Erythroblast (primary cell): ENCODE measurements around the gene UCN2.
A peak's percentile ranks its signal among the peaks of the same experiment; 100 is the strongest.

ENCODE experiments used
- DNase-seq, 2 experiments: peaks; one replicate each; lab custom pipeline; 2025; lab: John Stamatoyannopoulos, UW
- GATA1 ChIP-seq: IDR thresholded peaks from 2 replicates; pipeline ENCODE4 v1.6.1; 2011; ENCODE audit warnings: low read depth, mild to moderate bottlenecking, control low read depth, low read length, moderate library complexity
- POLR2A ChIP-seq: IDR thresholded peaks from 2 replicates; pipeline ENCODE4 v1.6.1; 2011; ENCODE audit warnings: mild to moderate bottlenecking, low read length

The UCN2 gene

DNA sequence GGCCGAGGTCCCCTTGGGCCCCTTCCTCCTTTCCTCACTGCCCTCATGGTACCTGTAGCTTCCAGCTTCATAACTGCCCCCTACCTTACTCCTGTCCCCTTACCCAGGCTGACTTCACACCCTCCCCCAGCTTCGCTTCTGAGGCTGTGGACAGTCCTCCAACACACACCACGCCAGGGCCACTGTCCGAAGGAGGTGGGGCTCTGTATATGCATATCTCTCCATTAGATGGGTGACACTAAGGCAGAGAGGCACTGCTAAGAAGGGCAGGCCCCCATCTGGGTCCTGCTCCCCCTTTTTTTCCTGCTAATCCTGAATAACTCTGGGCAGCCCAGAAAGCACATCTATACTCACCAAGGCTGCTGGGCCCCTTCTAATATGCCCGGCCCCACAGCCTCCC is 32.6 kb upstream of the UCN2 start:
- DNase-seq = no peak
- no peak for TF ChIP-seq POLR2A
- no peak for TF ChIP-seq GATA1

DNA sequence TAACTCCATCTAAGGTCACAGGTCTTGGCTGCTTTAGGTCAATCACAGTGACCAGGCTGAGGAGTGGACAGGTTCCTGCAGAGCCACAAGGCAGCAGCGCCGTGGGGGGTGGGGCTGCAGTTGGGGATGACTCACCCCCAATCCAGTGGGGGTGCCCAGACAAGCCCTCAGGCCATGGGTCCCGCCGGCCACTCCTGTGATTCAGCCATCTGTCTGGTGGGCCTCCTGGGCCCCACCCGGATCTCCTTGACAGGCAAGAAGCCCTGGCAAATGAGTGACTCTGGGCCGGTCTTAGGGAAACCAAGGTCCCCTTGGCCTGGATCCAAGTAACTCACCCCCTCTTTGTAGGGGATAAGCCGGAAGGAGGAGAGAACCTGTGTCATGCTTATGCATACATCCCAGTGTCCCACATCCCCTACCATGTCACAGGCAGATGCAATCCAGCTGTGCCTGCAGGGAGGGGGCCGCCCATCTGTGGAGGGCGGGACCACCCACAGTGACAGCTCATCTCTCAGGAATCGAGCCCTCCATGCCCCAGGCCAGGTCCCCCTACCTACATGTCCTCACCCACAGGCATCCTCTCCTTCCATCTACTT is 32.0 kb upstream of the UCN2 start:
- peak; percentile 23 to 58 for DNase-seq
- no peak for TF ChIP-seq GATA1
- TF ChIP-seq POLR2A = no peak

DNA sequence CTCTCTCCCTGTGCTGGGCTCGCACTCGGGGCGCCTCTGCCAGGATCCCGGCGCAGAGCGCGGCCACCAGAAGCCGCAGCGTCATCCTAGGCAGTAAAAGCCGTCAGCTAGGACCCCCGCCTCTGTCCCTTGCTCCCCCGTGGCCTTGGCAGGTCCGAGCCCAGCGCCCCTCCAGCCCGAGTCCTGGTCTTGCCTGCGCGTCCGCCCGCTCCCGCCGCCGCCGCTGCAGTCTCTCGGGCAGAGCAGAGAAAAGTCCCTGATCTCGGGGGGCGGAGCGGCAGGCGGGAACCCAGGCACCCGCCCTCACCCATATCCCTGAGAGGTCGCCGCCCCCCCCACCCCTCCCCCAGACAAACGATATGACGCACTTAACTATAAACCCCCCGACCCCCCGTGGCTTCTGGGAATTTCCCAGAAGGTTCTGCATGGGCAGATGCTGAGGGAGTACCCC is 31.5 kb upstream of the UCN2 start, which contains the start of gene COL7A1:
Gene COL7A1 (minus strand): TSS at position 255 of the 451 bp plus-strand sequence. CDS start 170 bp downstream, at position 85.
- DNase-seq = no peak

DNA sequence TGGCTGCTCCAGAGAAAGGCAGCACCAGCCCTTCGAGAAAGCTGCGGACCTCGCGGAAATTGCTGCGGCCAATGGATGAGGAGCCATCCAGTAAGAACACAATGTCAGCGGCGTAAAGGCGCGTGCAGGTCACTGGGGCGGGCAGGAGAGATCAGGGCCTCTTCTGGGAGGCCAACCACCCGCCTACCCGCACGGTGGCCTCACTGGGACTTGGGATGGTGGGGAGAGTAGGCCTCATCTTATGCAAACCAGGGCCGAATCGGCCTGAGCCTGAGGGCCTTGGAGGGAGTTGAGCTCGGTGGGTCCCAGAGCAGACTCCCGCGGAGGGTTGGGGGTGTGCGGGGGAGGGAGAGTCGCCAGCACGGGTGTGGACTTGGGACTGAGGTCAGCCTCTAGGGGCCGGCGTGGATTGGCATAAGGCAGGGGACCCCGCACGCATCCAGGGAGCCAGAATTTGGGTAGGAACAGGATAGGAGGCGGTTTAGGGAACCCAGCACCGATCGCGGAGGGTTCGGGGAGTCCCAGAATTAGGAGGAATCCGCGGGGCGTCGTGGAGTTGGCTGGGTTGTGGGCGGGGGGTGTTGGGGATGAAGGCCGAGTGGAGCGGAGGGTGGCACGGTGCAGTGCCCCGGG is 31.0 kb upstream of the UCN2 start:
- TF ChIP-seq GATA1 = no peak
- TF ChIP-seq POLR2A = no peak
- DNase-seq = no peak

More for the DNA sequence above, 31.5 kb upstream of the UCN2 start, which contains the start of gene COL7A1:
- TF ChIP-seq GATA1 (no peak), POLR2A (no peak)

DNA sequence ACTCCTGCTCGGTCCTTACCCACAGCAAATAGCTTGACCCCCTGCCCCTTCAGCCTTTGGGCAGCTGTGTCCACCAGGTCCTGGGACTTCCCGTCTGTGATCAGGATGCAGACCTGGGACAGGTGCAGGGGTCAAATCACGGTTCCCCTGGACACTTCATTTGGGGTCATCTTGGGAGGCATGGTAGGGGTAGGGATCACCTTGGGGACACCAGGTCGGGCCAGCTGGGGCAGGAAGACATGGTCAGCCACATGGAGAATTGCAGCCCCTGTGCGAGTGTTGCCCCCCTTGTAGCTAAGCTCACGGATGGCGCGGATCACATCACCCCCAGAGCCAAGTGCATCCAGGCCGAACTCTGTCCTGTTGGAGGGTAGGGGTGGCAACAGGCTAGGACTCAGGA is 29.8 kb upstream of the UCN2 start:
- DNase-seq = no peak
- TF ChIP-seq GATA1 (no peak), POLR2A (no peak)

DNA sequence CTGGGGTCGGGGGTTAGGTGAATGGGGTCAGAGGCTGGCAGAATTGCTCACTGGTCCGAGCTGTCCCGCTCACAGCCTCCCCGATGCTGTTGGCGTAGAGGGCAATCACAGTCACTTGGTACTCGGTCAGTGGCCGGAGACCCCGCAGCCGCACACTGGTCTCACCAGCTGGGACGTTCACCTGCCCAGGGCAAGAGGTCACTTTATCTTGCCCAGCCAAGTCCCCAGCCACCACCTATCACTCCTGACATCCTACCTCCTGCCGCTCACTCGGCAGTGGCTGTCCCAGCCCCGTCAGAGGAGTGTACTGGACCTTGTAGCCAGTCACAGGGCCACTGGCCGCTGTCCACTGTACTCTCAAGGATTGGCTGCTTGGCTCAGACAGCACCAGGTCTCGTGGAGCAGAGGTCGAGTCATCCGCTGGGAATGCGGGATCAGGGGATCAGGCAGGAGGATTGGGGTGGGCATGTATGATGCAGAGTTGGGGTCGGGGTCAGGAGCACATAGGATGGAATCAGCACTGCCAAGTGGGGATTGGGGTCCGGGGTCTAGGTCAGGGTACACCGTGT is 29.0 kb upstream of the UCN2 start:
- TF ChIP-seq POLR2A (no peak), GATA1 (no peak)
- DNase-seq = no peak

DNA sequence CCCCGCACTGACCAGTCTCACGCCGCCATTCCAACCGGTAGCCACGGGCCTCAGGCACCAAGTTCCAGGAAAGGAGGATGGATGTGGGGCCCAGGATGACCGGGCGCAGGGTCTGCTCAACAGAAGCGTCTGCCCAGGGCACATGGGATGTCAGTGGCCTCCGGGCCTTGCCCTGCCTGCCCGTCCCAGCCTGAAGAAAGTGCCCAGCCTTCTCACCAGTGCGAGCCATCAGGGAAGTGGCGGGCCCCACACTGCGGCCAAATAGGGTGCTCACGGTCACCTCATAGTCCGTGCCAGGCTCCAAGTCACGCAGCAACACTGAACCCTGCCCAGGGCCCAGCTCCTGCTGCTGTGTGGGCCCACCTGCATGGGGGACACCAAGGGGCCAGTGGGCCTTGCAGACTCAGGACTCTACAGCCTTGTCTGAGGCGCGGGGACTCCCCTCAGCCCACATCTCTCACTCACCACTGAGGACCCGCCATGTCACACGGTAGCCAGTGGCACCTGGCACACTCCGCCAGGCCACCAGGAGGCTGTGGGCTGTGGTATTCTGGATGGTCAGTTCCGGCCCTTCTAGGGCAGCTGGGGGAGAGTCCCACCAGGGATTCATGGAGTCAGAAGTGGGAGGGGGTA is 28.4 kb upstream of the UCN2 start:
- no peak for TF ChIP-seq POLR2A
- no peak for TF ChIP-seq GATA1
- DNase-seq = no peak

DNA sequence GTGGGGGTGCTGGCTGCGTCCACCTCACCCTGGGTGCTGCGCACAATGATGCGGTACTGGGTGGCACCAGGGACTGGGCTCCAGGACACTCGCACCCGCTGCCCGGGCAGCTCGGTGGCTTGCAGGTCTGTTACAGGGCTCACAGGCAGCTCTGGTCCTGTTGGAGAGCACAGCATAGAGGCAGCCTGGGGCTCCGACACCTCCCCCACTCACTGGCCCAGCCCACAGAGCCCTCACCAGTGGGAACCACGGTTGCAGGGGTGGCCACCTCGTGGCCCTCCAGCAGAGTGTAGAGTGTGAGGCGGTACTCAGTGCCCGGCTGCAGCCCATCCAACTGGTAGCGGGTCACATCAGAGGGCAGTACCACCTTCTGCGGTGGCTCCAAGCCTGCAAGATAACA is 27.9 kb upstream of the UCN2 start:
- no peak for DNase-seq
- TF ChIP-seq POLR2A = no peak
- no peak for TF ChIP-seq GATA1

DNA sequence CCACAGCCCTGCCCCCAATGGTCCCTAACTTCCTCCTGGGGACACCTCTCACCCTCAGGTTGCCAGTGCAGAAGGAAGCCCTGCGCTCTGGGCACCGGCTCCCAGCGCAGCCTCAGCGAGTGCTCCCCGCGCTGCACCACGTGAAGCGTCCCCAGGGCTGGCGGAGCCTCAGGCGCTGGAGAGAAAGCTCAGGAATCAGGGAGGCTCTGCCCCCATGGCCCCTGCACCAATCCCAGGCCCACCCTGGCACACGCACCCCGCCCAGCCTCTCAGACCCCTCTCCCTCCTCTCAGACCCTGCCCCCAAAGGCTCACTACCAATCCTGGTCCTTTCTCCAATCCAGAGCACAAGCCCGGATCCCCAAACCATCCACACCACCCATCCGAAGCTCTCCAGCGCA is 24.6 kb upstream of the UCN2 start:
- DNase-seq = no peak
- TF ChIP-seq GATA1 (no peak), POLR2A (no peak)

DNA sequence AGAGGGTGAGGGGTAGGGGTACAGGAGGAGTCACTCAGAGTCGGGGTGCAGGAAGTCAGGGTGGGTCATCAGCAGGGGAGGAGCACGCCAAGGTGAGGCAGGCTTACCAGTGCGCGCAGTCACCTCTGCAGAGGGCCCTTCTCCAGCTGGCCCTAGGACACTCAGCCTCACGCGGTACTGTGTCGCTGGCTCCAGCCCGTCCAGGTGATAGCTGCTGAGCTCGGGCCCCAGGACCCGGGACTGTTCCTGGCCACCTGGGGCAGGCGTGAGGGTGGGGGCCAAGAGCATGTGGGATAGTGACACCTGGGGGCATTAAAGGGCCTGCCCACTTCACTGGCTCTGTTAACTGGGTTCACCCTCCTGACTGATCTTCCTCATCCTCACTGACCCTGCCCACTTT is 24.1 kb upstream of the UCN2 start:
- DNase-seq = no peak
- TF ChIP-seq GATA1 (no peak), POLR2A (no peak)

DNA sequence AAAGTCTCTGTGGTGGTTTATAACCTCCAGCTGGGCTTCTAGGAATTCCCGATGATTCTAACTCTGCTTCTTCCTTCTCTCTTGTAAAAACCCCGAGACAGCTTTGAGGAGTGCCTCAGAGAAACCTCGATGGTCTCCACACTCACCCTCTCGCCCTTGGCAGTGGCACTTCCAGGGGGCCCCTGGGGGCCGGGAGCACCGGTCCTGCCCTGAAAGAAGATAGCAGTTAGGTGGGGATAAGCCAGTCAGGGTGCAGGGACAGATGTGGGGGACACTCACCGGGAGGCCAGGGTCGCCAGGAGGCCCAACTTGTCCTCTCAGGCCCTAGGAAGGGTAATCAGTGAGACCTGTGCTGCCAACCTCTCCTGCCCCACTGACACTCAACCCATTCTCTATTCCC is 21.8 kb upstream of the UCN2 start:
- no peak for TF ChIP-seq POLR2A
- no peak for TF ChIP-seq GATA1
- no peak for DNase-seq

DNA sequence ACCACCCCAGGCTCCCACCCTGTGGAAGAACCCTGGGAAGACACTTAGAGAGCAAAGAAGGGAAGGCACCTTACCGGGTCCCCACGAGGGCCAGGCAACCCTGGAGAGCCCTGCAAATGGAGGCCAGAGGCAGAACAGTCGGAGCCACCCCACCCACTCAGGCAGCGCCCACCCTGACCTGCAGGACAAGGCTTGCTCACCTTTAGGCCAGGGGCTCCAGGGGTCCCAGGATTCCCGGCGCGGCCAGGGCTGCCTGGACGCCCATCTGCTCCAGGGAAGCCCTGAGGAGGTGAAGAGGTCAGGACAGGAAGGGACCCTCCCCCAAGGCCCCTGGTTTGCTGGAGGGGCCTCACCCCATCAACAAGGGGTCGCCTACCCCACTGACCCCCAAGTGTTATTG is 21.3 kb upstream of the UCN2 start:
- no peak for TF ChIP-seq POLR2A
- no peak for TF ChIP-seq GATA1
- no peak for DNase-seq

DNA sequence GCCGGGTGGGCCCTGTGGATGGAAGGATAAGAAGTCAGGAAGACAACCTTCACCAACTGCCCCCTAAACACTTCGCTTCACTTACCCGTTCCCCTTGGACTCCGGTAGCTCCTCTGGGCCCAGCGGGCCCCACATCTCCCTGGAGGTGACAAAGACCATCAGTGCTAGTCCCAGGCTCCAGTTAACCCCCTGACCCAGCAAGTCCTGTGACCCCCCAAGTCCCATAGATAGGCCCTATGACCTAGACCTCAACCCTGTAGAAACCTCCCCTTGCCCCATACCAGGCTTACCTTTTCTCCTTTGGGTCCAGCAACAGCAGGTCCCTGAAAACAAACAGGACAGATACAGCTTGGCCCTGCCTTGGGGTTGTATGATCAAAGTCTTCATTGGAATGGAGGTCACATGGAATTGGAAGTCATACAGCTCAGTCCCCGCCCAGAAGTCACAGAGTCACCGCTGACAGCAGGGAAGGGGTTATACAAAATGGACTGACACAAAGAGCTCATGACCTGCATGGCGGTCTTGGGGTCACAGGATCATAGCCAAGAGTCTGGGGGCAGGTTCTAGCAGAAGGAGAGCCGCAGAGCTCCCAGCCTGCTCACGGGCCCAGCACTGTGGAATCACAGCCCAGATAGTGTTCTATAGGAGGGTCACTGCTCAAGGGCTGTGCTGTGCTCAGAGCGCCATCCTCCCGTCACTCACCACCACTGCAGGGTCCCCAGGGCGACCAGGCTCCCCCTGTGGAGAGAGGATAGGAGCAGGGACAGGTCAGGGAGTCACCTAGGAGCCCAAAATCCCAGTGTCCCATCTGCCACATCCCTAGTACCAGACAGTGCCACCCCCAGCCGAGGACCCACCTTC is 18.3 kb upstream of the UCN2 start:
- DNase-seq = no peak
- TF ChIP-seq GATA1 (no peak), POLR2A (no peak)

DNA sequence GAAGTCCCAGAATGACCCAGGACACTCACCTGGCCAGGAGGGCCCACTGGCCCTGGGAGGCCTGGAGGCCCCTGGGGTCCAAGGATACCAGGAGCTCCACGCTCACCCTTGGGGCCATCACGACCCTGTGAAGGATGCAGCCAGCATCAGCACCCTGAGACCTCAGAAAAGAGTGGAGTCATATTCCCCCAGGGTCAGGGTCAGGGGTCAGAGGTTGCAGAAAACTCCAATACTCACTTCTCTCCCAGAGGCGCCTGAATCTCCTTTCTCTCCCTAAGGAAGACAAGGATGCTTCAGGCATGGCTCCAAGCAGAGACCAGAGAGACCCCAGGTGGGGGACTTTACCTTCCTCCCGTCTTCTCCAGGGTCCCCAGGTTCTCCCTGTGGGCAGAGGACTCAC is 13.1 kb upstream of the UCN2 start:
- no peak for TF ChIP-seq GATA1
- no peak for TF ChIP-seq POLR2A
- no peak for DNase-seq
